Measurements from ENCODE around the gene PLCG1.

DNA sequence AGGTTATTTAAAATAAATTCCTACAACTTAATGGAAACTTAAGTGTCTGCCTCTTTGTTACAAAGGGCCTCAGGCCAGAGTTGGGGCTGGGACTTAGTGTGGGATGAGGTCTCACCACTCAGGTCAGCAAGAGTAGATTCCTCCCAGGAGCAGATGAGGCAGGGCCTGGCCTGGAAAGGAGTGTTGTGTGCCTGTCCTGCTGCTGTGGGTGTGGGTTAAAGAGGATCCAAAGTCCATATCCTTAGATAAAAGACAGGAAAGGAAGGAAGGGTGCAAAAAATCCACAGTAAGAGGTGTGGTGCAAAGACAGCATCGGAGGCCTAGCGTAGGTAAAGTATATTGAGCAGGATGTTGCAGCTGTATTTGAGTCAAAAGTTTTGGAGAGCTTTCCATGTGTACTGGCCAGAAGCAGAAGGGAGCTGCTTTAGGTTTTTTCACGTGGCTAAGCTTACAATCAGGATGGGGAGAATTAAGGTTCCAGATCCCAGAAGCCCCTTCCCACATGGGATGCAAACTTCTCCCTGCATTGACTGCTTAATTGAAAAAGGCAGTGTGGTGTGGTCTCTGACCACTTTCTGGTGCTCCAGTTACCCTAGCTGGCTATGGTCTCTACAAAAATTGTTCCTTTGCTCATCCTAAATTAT is 12.8 kb upstream of the PLCG1 start:
- TF ChIP-seq POLR2AphosphoS5 (IDR thresholded peaks at IDR 0.05; ENCODE audit: low read depth, low read length) (no peak), TAF1 (IDR thresholded peaks at IDR 0.05; ENCODE audit: borderline replicate concordance, insufficient read depth, low read length) (no peak), SIN3A (IDR thresholded peaks at IDR 0.05; ENCODE audit: borderline replicate concordance, insufficient read depth, low read length) (no peak)
- TF ChIP-seq, protein P1, sequence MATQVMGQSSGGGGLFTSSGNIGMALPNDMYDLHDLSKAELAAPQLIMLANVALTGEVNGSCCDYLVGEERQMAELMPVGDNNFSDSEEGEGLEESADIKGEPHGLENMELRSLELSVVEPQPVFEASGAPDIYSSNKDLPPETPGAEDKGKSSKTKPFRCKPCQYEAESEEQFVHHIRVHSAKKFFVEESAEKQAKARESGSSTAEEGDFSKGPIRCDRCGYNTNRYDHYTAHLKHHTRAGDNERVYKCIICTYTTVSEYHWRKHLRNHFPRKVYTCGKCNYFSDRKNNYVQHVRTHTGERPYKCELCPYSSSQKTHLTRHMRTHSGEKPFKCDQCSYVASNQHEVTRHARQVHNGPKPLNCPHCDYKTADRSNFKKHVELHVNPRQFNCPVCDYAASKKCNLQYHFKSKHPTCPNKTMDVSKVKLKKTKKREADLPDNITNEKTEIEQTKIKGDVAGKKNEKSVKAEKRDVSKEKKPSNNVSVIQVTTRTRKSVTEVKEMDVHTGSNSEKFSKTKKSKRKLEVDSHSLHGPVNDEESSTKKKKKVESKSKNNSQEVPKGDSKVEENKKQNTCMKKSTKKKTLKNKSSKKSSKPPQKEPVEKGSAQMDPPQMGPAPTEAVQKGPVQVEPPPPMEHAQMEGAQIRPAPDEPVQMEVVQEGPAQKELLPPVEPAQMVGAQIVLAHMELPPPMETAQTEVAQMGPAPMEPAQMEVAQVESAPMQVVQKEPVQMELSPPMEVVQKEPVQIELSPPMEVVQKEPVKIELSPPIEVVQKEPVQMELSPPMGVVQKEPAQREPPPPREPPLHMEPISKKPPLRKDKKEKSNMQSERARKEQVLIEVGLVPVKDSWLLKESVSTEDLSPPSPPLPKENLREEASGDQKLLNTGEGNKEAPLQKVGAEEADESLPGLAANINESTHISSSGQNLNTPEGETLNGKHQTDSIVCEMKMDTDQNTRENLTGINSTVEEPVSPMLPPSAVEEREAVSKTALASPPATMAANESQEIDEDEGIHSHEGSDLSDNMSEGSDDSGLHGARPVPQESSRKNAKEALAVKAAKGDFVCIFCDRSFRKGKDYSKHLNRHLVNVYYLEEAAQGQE (IDR thresholded peaks at IDR 0.05; ENCODE audit: insufficient read depth in 1 of 2, low read depth in 2 of 2, low read length in 2 of 2) = no peak
